Measurements from ENCODE around the gene SKAP1. TPM values are rescaled to one million over a fixed set of nuclear protein-coding genes. Genes with fewer than 3 reads are reported as not detected.

SKAP1 gene
- total RNA-seq, 4 donors from 2014 or later, result 1.1 to 12.1 (median 1.8) TPM; not detected in 1

GRCh38 chr17:48237456-48237855 is 192.6 kb downstream of the SKAP1 start:
- Histone ChIP-seq H3K9me3 (no peaks in the 10 kb centered on the region), H3K36me3 (no peaks in the 10 kb centered on the region), H3K4me1 (peaks cover 2 to 20% (median 12%) of the 10 kb centered on the region in 3 donors), H3K27ac (no peak overlapping the region), H3K27me3 (peaks cover 16% of the 10 kb centered on the region), H3K4me3 (no peak overlapping the region)
- no peak for TF ChIP-seq POLR2AphosphoS5 (IDR thresholded peaks at IDR 0.05)
- TF ChIP-seq CTCF (IDR thresholded peaks at IDR 0.05), result no peak
- no peak for TF ChIP-seq POLR2A (IDR thresholded peaks at IDR 0.05)
- no peak for TF ChIP-seq EP300 (IDR thresholded peaks at IDR 0.05)
- WGBS, 2 donors (ENCODE audit: low coverage in 1 of 2), result 81 to 100% methylated on average over 1 of the region's 1 CpG
- ATAC-seq, result no peak

DNA sequence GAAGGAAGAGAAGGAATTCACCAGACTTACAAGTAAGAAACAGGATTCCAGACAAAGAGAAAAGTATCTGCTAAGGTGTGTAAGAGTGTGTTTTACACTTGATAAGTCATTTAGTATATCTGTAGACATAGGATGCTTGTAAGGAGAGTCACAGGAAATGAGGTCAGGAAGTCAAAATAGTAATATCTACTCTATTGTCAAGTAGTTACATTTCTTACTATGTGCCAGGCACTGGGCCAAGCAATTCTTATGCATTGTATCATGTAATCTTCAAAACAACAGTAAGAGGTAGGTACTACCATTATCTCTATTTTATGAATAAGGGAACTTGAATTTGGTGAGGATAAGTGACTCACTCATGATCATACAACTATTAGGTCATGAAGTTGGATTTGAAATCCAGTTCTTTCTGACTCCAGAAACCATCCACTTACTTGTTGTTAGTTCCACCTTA is 193.3 kb downstream of the SKAP1 start:
- no peaks in the 10 kb centered on the region for H3K9me3 ChIP-seq
- no peaks in the 10 kb centered on the region for H3K36me3 ChIP-seq
- no peak for ATAC-seq
- H3K4me3 ChIP-seq, result no peak overlapping the region
- no peak for TF ChIP-seq POLR2A (IDR thresholded peaks at IDR 0.05)
- TF ChIP-seq CTCF (IDR thresholded peaks at IDR 0.05), result no peak
- TF ChIP-seq POLR2AphosphoS5 (IDR thresholded peaks at IDR 0.05), result no peak
- TF ChIP-seq EP300 (IDR thresholded peaks at IDR 0.05), result no peak
- H3K27ac ChIP-seq, result no peak overlapping the region
- peaks cover 19% of the 10 kb centered on the region for H3K27me3 ChIP-seq
- peaks cover 2 to 20% (median 12%) of the 10 kb centered on the region in 3 donors for H3K4me1 ChIP-seq

DNA sequence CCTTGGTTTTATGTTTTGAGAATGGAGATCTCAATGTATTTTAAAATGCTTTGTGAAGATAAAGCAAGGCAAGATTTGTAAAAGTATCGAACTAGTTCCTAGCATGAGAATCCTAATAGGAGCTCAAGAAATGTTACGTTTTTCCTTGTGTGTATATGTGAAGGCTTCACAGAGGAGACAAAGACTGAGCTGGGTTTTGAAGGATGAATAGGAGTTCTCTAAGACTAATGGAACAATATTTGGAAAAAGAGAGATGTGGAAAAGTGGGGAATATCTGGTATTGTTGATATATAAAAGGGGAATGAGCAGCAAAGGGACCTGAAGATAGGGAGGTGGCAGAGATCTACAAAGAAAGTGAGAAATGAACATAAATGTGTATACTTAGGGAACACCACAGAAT is 195.1 kb downstream of the SKAP1 start:
- no peaks in the 10 kb centered on the region for H3K36me3 ChIP-seq
- H3K27ac ChIP-seq, result no peak overlapping the region
- H3K4me1 ChIP-seq, result peaks cover 0 to 4% (median 0%) of the 10 kb centered on the region in 3 donors
- WGBS, 2 donors (ENCODE audit: low coverage in 1 of 2), result 79 to 88% methylated on average over 2 of the region's 2 CpGs
- ATAC-seq, result no peak
- no peak for TF ChIP-seq POLR2AphosphoS5 (IDR thresholded peaks at IDR 0.05)
- TF ChIP-seq CTCF (IDR thresholded peaks at IDR 0.05), result no peak
- no peak for TF ChIP-seq POLR2A (IDR thresholded peaks at IDR 0.05)
- no peak for TF ChIP-seq EP300 (IDR thresholded peaks at IDR 0.05)
- H3K27me3 ChIP-seq, result peaks cover 35% of the 10 kb centered on the region
- no peak overlapping the region for H3K4me3 ChIP-seq
- H3K9me3 ChIP-seq, result no peaks in the 10 kb centered on the region

DNA sequence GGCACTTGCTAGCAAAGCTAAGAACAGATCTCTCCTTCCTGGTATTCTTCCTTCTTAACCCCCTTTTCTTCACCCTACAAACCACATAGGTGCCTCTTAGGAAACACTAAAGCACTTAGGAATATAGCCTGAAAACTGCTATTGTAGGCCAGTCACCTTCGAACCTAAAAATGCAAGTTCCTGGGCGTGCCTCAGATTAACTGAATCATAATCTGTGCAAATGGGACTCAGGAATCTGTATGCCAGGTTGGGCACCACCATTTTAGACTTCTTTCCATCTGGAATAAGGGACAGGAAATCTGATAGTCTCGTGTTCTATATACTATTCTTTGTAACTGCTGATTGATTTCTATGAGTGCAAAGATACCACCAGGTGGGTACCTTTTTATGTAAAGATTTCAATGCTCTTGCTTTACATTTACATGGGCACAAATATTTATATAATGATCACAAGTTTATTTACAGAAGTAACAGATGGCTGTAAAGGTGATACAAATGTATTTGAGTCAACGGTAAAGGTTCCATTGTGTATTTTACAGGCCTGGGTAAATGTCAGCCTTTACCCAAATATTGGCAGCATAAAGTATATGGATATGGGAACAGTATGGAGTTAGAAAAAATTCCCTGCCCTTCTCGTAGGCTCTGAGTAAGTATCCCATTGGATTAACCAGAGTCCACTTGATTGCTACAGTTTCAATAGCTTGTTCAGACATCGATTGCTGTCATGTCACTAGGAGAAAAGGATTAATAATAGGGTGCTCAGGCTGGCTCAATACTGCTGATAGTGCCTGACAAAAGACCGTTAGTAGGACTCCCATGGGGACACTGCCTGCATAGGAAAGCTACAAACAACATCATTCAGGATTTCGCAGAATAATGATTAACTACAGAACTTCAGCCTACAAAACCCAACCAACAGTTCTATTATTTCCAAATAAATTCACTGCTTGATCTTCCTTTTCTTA is 197.7 kb downstream of the SKAP1 start:
- ATAC-seq, result no peak
- no peaks in the 10 kb centered on the region for H3K4me1 ChIP-seq
- H3K36me3 ChIP-seq, result no peaks in the 10 kb centered on the region
- no peak overlapping the region for H3K4me3 ChIP-seq
- WGBS, 2 donors (ENCODE audit: low coverage in 1 of 2), result 78 to 82% methylated on average over 7 to 8 of the region's 8 CpGs
- H3K9me3 ChIP-seq, result no peaks in the 10 kb centered on the region
- no peak overlapping the region for H3K27ac ChIP-seq
- TF ChIP-seq POLR2A (IDR thresholded peaks at IDR 0.05), result no peak
- no peak for TF ChIP-seq EP300 (IDR thresholded peaks at IDR 0.05)
- TF ChIP-seq POLR2AphosphoS5 (IDR thresholded peaks at IDR 0.05), result no peak
- no peak for TF ChIP-seq CTCF (IDR thresholded peaks at IDR 0.05)
- H3K27me3 ChIP-seq, result peaks cover 40% of the 10 kb centered on the region

DNA sequence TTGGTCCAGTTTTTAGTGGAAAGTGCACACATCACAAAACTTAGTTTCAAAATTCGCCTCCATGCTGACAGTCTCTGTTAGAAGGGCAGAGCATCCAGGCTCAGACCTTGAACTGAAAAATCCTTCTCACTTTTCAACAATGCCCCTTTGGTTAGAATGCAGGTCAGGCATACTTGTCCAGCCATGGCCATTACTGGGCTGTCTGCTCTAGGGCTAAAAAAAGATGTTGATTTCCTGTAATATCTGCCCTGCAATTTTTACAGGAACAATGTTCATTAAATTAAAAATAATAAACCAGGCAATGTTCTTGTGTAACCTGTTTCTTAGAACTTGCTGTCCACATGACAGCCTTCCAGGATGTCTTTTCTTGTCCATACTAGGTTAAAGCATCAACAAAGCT is 200.1 kb downstream of the SKAP1 start:
- WGBS, 2 donors (ENCODE audit: low coverage in 1 of 2), result 0 to 38% methylated on average over 1 of the region's 1 CpG
- TF ChIP-seq CTCF (IDR thresholded peaks at IDR 0.05) (no peak), POLR2AphosphoS5 (IDR thresholded peaks at IDR 0.05) (no peak), POLR2A (IDR thresholded peaks at IDR 0.05) (no peak), EP300 (IDR thresholded peaks at IDR 0.05) (no peak)
- Histone ChIP-seq H3K9me3 (no peaks in the 10 kb centered on the region), H3K4me1 (no peaks in the 10 kb centered on the region), H3K4me3 (no peak overlapping the region), H3K27ac (no peak overlapping the region), H3K36me3 (no peaks in the 10 kb centered on the region), H3K27me3 (peaks cover 62% of the 10 kb centered on the region)
- no peak for ATAC-seq

All from gastroesophageal sphincter (tissue), 4 donors.